ENCODE data around the gene RNPEPL1. TPM values are rescaled to one million over a fixed set of nuclear protein-coding genes. Genes with fewer than 3 reads are reported as not detected.

RNPEPL1 gene
- total RNA-seq, 1 donor from 2014 or later, result 22.7 TPM

- DNase-seq (ENCODE audit: low read depth) (no peak), FAIRE-seq (no peak)
- peaks cover 11% of the 10 kb centered on the region for H3K36me3 Mint-ChIP-seq (ENCODE audit: low read depth, unreplicated experiment)
- Histone ChIP-seq H3K27me3 (ENCODE audit: insufficient read depth, low read length) (no peaks in the 10 kb centered on the region), H3K4me1 (ENCODE audit: insufficient read depth, low read length) (peaks cover 11% of the 10 kb centered on the region), H3K9me3 (ENCODE audit: insufficient read depth, low read depth, low read length) (no peaks in the 10 kb centered on the region), H4K20me1 (ENCODE audit: insufficient read depth, low read length) (no peaks in the 10 kb centered on the region), H3K9ac (ENCODE audit: low read length) (no peak overlapping the region), H3K27ac (ENCODE audit: low read depth, low read length) (no peak overlapping the region), H3K4me3 (ENCODE audit: insufficient read depth, low read depth, low read length) (no peak overlapping the region), H3K4me2 (ENCODE audit: low read length) (no peak overlapping the region), H3K79me2 (ENCODE audit: insufficient read depth, low read length) (no peaks in the 10 kb centered on the region), H2AFZ (ENCODE audit: low read depth, low read length) (no peak overlapping the region), H3K36me3 (ENCODE audit: insufficient read depth, low read length) (no peaks in the 10 kb centered on the region)
- H3K4me3 Mint-ChIP-seq (ENCODE audit: unreplicated experiment), result no peak overlapping the region
- TF ChIP-seq, protein P1, sequence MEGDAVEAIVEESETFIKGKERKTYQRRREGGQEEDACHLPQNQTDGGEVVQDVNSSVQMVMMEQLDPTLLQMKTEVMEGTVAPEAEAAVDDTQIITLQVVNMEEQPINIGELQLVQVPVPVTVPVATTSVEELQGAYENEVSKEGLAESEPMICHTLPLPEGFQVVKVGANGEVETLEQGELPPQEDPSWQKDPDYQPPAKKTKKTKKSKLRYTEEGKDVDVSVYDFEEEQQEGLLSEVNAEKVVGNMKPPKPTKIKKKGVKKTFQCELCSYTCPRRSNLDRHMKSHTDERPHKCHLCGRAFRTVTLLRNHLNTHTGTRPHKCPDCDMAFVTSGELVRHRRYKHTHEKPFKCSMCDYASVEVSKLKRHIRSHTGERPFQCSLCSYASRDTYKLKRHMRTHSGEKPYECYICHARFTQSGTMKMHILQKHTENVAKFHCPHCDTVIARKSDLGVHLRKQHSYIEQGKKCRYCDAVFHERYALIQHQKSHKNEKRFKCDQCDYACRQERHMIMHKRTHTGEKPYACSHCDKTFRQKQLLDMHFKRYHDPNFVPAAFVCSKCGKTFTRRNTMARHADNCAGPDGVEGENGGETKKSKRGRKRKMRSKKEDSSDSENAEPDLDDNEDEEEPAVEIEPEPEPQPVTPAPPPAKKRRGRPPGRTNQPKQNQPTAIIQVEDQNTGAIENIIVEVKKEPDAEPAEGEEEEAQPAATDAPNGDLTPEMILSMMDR (IDR thresholded peaks at IDR 0.05; ENCODE audit: insufficient read depth, low read depth, low read length), result no peak
- no peak for TF ChIP-seq EZH2 (IDR thresholded peaks at IDR 0.05; ENCODE audit: insufficient read depth, low read length)
- peaks cover 5% of the 10 kb centered on the region for H3K9me3 Mint-ChIP-seq (ENCODE audit: unreplicated experiment)
- H3K27ac Mint-ChIP-seq (ENCODE audit: unreplicated experiment), result no peak overlapping the region
- no peaks in the 10 kb centered on the region for H3K27me3 Mint-ChIP-seq (ENCODE audit: low read depth, unreplicated experiment)
- H3K4me1 Mint-ChIP-seq (ENCODE audit: low read depth, unreplicated experiment), result peaks cover 6% of the 10 kb centered on the region
Observed at GRCh38 chr2:240620859-240621258, 52.6 kb downstream of the RNPEPL1 start.

DNA sequence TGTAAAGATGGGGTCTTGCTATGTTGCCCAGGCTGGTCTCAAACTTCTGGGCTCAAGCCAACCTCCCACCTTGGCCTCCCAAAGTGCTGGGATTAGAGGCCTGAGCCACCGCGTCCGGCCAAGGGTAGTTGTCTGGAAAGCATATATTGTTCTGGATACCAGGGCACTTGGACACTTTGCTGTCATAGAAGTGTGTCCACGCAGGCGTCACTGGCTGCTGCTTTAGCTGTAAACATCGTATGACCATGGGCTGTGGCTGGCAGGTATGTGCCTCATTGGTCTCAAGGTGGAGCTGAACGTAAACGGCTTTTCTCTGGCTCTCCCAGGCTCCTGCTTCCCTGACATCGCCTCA is 53.8 kb downstream of the RNPEPL1 start:
- Histone ChIP-seq H3K79me2 (ENCODE audit: insufficient read depth, low read length) (no peaks in the 10 kb centered on the region), H3K36me3 (ENCODE audit: insufficient read depth, low read length) (no peaks in the 10 kb centered on the region), H3K4me2 (ENCODE audit: low read length) (no peak overlapping the region), H4K20me1 (ENCODE audit: insufficient read depth, low read length) (no peaks in the 10 kb centered on the region), H2AFZ (ENCODE audit: low read depth, low read length) (no peak overlapping the region), H3K9ac (ENCODE audit: low read length) (no peak overlapping the region), H3K27me3 (ENCODE audit: insufficient read depth, low read length) (no peaks in the 10 kb centered on the region), H3K4me3 (ENCODE audit: insufficient read depth, low read depth, low read length) (no peak overlapping the region), H3K4me1 (ENCODE audit: insufficient read depth, low read length) (peaks cover 11% of the 10 kb centered on the region), H3K9me3 (ENCODE audit: insufficient read depth, low read depth, low read length) (no peaks in the 10 kb centered on the region), H3K27ac (ENCODE audit: low read depth, low read length) (no peak overlapping the region)
- FAIRE-seq, result no peak
- Mint-ChIP-seq H3K4me1 (ENCODE audit: low read depth, unreplicated experiment) (peaks cover 6% of the 10 kb centered on the region), H3K36me3 (ENCODE audit: low read depth, unreplicated experiment) (peaks cover 8% of the 10 kb centered on the region), H3K9me3 (ENCODE audit: unreplicated experiment) (peaks cover 5% of the 10 kb centered on the region), H3K4me3 (ENCODE audit: unreplicated experiment) (no peak overlapping the region), H3K27ac (ENCODE audit: unreplicated experiment) (no peak overlapping the region), H3K27me3 (ENCODE audit: low read depth, unreplicated experiment) (no peaks in the 10 kb centered on the region)
- DNase-seq (ENCODE audit: low read depth), result no peak
- no peak for TF ChIP-seq EZH2 (IDR thresholded peaks at IDR 0.05; ENCODE audit: insufficient read depth, low read length)
- TF ChIP-seq, protein P1 (IDR thresholded peaks at IDR 0.05; ENCODE audit: insufficient read depth, low read depth, low read length), result no peak

- no peaks in the 10 kb centered on the region for H3K36me3 ChIP-seq (ENCODE audit: insufficient read depth, low read length)
- no peak overlapping the region for H3K4me3 ChIP-seq (ENCODE audit: insufficient read depth, low read depth, low read length)
- no peak overlapping the region for H3K27ac ChIP-seq (ENCODE audit: low read depth, low read length)
- Mint-ChIP-seq H3K4me3 (ENCODE audit: unreplicated experiment) (no peak overlapping the region), H3K27ac (ENCODE audit: unreplicated experiment) (no peak overlapping the region), H3K4me1 (ENCODE audit: low read depth, unreplicated experiment) (peaks cover 6% of the 10 kb centered on the region), H3K36me3 (ENCODE audit: low read depth, unreplicated experiment) (peaks cover 7% of the 10 kb centered on the region), H3K27me3 (ENCODE audit: low read depth, unreplicated experiment) (no peaks in the 10 kb centered on the region), H3K9me3 (ENCODE audit: unreplicated experiment) (peaks cover 5% of the 10 kb centered on the region)
- H3K4me2 ChIP-seq (ENCODE audit: low read length), result no peak overlapping the region
- H3K27me3 ChIP-seq (ENCODE audit: insufficient read depth, low read length), result no peaks in the 10 kb centered on the region
- no peaks in the 10 kb centered on the region for H3K79me2 ChIP-seq (ENCODE audit: insufficient read depth, low read length)
- no peak overlapping the region for H3K9ac ChIP-seq (ENCODE audit: low read length)
- no peak for DNase-seq (ENCODE audit: low read depth)
- H4K20me1 ChIP-seq (ENCODE audit: insufficient read depth, low read length), result no peaks in the 10 kb centered on the region
- no peaks in the 10 kb centered on the region for H3K9me3 ChIP-seq (ENCODE audit: insufficient read depth, low read depth, low read length)
- FAIRE-seq, result no peak
- TF ChIP-seq EZH2 (IDR thresholded peaks at IDR 0.05; ENCODE audit: insufficient read depth, low read length), result no peak
- TF ChIP-seq, protein P1 (IDR thresholded peaks at IDR 0.05; ENCODE audit: insufficient read depth, low read depth, low read length), result no peak
- H3K4me1 ChIP-seq (ENCODE audit: insufficient read depth, low read length), result peaks cover 11% of the 10 kb centered on the region
- no peak overlapping the region for H2AFZ ChIP-seq (ENCODE audit: low read depth, low read length)
Observed at GRCh38 chr2:240622531-240623235, 54.4 kb downstream of the RNPEPL1 start.
